HL-60 (cell line): ENCODE data around the gene RAMP3.

Experiments used
- DNase-seq, 2 experiments: peaks; one replicate each; pipeline ENCODE4 v3.0.0-alpha.2; 2010 to 2020; ENCODE audit warnings: low read depth in 1 of 2, low spot score in 1 of 2
- H3K27ac ChIP-seq: fragments of 250-450 bp; sonication (Bioruptor Pico); replicated peaks from 2 replicates; pipeline ENCODE4 v1.5.1; 2020; ENCODE audit warnings: mild to moderate bottlenecking, moderate library complexity
- H3K27me3 ChIP-seq: fragments of 250-450 bp; sonication (Bioruptor Pico); 2 replicates; pipeline ENCODE4 v1.5.1; 2021; ENCODE audit warnings: mild to moderate bottlenecking, moderate library complexity; ENCODE audit not compliant: insufficient read depth, poor library complexity, severe bottlenecking
- H3K4me3 ChIP-seq: replicated peaks from 2 replicates; pipeline ENCODE4 v1.5.1; 2011; ENCODE audit warnings: mild to moderate bottlenecking, control low read depth, low read length; ENCODE audit not compliant: insufficient read depth
- CTCF ChIP-seq: IDR thresholded peaks from one replicate; pipeline ENCODE4 v1.5.1; 2011; ENCODE audit warnings: low read length, control low read depth, inconsistent platforms; ENCODE audit not compliant: insufficient read depth
- GABPA ChIP-seq: IDR thresholded peaks from 2 replicates; pipeline ENCODE4 v1.6.1; 2012; ENCODE audit warnings: low read depth
- POLR2AphosphoS5 ChIP-seq: IDR thresholded peaks from 2 replicates; pipeline ENCODE4 v1.6.1; 2012; ENCODE audit warnings: low read depth
- SPI1 ChIP-seq: IDR thresholded peaks from 2 replicates; pipeline ENCODE4 v1.6.1; 2012; ENCODE audit warnings: low read depth, mild to moderate bottlenecking, borderline replicate concordance
- TF ChIP-seq, protein P1 (sequence below): IDR thresholded peaks from 2 replicates; pipeline ENCODE4 v1.6.1; 2012; ENCODE audit warnings: low read depth; ENCODE audit not compliant: insufficient replicate concordance

The RAMP3 gene

GRCh38 chr7:45176091-45176490 is 18.5 kb downstream of the RAMP3 start:
- no peak for DNase-seq
- TF ChIP-seq CTCF (no peak), GABPA (no peak), SPI1 (no peak)
- TF ChIP-seq, protein P1, sequence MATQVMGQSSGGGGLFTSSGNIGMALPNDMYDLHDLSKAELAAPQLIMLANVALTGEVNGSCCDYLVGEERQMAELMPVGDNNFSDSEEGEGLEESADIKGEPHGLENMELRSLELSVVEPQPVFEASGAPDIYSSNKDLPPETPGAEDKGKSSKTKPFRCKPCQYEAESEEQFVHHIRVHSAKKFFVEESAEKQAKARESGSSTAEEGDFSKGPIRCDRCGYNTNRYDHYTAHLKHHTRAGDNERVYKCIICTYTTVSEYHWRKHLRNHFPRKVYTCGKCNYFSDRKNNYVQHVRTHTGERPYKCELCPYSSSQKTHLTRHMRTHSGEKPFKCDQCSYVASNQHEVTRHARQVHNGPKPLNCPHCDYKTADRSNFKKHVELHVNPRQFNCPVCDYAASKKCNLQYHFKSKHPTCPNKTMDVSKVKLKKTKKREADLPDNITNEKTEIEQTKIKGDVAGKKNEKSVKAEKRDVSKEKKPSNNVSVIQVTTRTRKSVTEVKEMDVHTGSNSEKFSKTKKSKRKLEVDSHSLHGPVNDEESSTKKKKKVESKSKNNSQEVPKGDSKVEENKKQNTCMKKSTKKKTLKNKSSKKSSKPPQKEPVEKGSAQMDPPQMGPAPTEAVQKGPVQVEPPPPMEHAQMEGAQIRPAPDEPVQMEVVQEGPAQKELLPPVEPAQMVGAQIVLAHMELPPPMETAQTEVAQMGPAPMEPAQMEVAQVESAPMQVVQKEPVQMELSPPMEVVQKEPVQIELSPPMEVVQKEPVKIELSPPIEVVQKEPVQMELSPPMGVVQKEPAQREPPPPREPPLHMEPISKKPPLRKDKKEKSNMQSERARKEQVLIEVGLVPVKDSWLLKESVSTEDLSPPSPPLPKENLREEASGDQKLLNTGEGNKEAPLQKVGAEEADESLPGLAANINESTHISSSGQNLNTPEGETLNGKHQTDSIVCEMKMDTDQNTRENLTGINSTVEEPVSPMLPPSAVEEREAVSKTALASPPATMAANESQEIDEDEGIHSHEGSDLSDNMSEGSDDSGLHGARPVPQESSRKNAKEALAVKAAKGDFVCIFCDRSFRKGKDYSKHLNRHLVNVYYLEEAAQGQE = no peak

GRCh38 chr7:45176886-45177731 is 19.5 kb downstream of the RAMP3 start:
- Histone ChIP-seq H3K27me3 (no peaks in the 10 kb centered on the region), H3K4me3 (no peak overlapping the region), H3K27ac (no peak overlapping the region)
- no peak for DNase-seq
- TF ChIP-seq SPI1 (no peak), CTCF (no peak), GABPA (no peak), POLR2AphosphoS5 (no peak)
- TF ChIP-seq, protein P1 = no peak

More at GRCh38 chr7:45176091-45176490, 18.5 kb downstream of the RAMP3 start:
- Histone ChIP-seq H3K27ac (no peak overlapping the region), H3K4me3 (no peak overlapping the region), H3K27me3 (no peaks in the 10 kb centered on the region)

DNA sequence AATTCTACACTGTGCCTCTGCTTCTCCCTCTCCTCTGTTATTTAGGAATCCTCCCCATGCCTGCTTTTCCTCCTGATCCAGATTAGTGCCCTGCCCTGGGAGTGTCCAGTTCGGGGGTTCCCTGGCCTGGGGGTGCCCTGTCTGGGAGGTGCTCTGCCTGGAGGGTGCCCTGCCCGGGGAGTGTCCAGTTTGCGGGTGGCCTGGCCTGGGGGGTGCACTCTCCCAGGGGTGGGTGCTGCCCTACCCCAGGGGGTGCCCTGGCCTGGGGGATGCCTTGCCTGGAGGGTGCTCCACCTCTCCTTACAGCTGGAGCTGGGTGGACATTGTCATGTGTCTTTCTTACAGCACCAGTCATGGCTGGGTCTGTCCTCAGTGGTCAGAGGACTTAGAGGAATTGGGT is 20.2 kb downstream of the RAMP3 start:
- no peaks in the 10 kb centered on the region for H3K27me3 ChIP-seq
- H3K4me3 ChIP-seq = no peak overlapping the region
- H3K27ac ChIP-seq = no peak overlapping the region
- TF ChIP-seq, protein P1 = no peak
- no peak for TF ChIP-seq CTCF
- TF ChIP-seq GABPA = no peak
- no peak for TF ChIP-seq POLR2AphosphoS5
- no peak for DNase-seq
